Endothelial cell of umbilical vein (primary cell): Measurements from ENCODE around the gene PIGZ. TPM values are rescaled to one million over a fixed set of nuclear protein-coding genes. Genes with fewer than 3 reads are reported as not detected.

Experiments used
- BruUV-seq: library from RNA; stranded (reverse); fragments of 400-500 nt; replicated peaks from 2 replicates; lab custom pipeline; 2021; lab: Mats Ljungman, UMichigan
- CTCF ChIA-PET: fragments of 300-600, 350-600 bp; sonication (Branson Sonifier 250); formaldehyde crosslinking; loops from one replicate; lab custom pipeline; 2021; ENCODE audit warnings: antibody characterized with exemption, inconsistent platforms; lab: Charles Lee
- POLR2A ChIA-PET: fragments of 300-600, 350-600 bp; sonication (Branson Sonifier 250); formaldehyde crosslinking; loops from one replicate; lab custom pipeline; 2021; ENCODE audit warnings: antibody characterized with exemption, inconsistent platforms; lab: Charles Lee
- DNase-seq: peaks from one replicate; pipeline ENCODE4 v3.0.0-alpha.2; 2011; ENCODE audit warnings: low read depth, low spot score
- FAIRE-seq: peaks from 2 replicates; lab custom pipeline; 2011; peaks lifted over from hg19 to GRCh38; lab: Jason Lieb, UNC
- H2AFZ ChIP-seq: 2 replicates; pipeline ENCODE4 v1.6.0; 2012; ENCODE audit warnings: low read depth, low read length, control low read depth, inconsistent platforms
- H3K27ac ChIP-seq: 2 replicates; pipeline ENCODE4 v1.5.1; 2011; ENCODE audit warnings: low read depth, mild to moderate bottlenecking, control low read depth, low read length, moderate library complexity; ENCODE audit not compliant: insufficient read depth
- H3K27me3 ChIP-seq, 2 experiments: 2 replicates each; pipeline versions ENCODE4 v1.6.0 to v1.6.1; 2011; ENCODE audit warnings: low read length in 2 of 2, mixed read lengths in 1 of 2; ENCODE audit not compliant: control insufficient read depth in 2 of 2, insufficient read depth in 2 of 2
- H3K36me3 ChIP-seq, 2 experiments: 2 replicates in 1 of 2; 3 replicates in 1 of 2; pipeline ENCODE4 v1.5.1; 2011; ENCODE audit warnings: low read length in 2 of 2, mild to moderate bottlenecking in 1 of 2, moderate library complexity in 1 of 2; ENCODE audit not compliant: control insufficient read depth in 2 of 2, insufficient read depth in 2 of 2; ENCODE audit errors: extremely low read depth in 1 of 2
- H3K4me1 ChIP-seq: 3 replicates; pipeline ENCODE4 v1.5.1; 2011; ENCODE audit warnings: mild to moderate bottlenecking, low read length; ENCODE audit not compliant: control insufficient read depth, insufficient read depth; ENCODE audit errors: extremely low read depth
- H3K4me2 ChIP-seq: 2 replicates; pipeline ENCODE4 v1.6.1; 2011; ENCODE audit warnings: low read length, control low read depth, mixed read lengths; ENCODE audit not compliant: insufficient read depth
- H3K4me3 ChIP-seq, 3 experiments: fragments of 200-600 bp in 1 of 3; sonication (generic), shearing (Covaris generic) in 1 of 3; replicated peaks in 1 of 3; 2 replicates each; pipeline ENCODE4 v1.5.1; 2011 to 2016; ENCODE audit warnings: control low read depth in 3 of 3, low read length in 3 of 3, mild to moderate bottlenecking in 2 of 3, inconsistent platforms in 1 of 3, low read depth in 1 of 3, moderate library complexity in 1 of 3; ENCODE audit not compliant: insufficient read depth in 1 of 3
- H3K79me2 ChIP-seq: 2 replicates; pipeline ENCODE4 v1.6.0; 2012; ENCODE audit warnings: low read length, inconsistent platforms; ENCODE audit not compliant: control insufficient read depth, insufficient read depth
- H3K9ac ChIP-seq: replicated peaks from 2 replicates; pipeline ENCODE3; 2011; ENCODE audit warnings: low read length, control low read depth; ENCODE audit not compliant: insufficient read depth; ENCODE audit errors: extremely low read depth
- H3K9me1 ChIP-seq: replicated peaks from 3 replicates; pipeline ENCODE4 v1.6.0; 2011; ENCODE audit warnings: mild to moderate bottlenecking, low read length; ENCODE audit not compliant: control insufficient read depth, insufficient read depth; ENCODE audit errors: extremely low read depth
- H3K9me3 ChIP-seq: replicated peaks from 2 replicates; pipeline ENCODE4 v1.5.1; 2012; ENCODE audit warnings: low read length, inconsistent platforms; ENCODE audit not compliant: control insufficient read depth, insufficient read depth
- H4K20me1 ChIP-seq: replicated peaks from 2 replicates; pipeline ENCODE3; 2011; ENCODE audit warnings: mild to moderate bottlenecking, low read length; ENCODE audit not compliant: control insufficient read depth, insufficient read depth; ENCODE audit errors: extremely low read depth
- CTCF ChIP-seq, 2 donors: IDR thresholded peaks; 1 replicate in 1 of 2; 2 replicates in 1 of 2; pipeline ENCODE4 v1.5.1; 2011; ENCODE audit warnings: low read length in 2 of 2, mild to moderate bottlenecking in 2 of 2, moderate library complexity in 2 of 2, control low read depth in 1 of 2, inconsistent platforms in 1 of 2, low read depth in 1 of 2; ENCODE audit not compliant: insufficient read depth in 1 of 2; ENCODE audit errors: extremely low read depth in 1 of 2
- EZH2 ChIP-seq: IDR thresholded peaks from 2 replicates; pipeline ENCODE4 v1.6.1; 2012; ENCODE audit warnings: borderline replicate concordance, low read depth, mild to moderate bottlenecking, moderate library complexity, low read length, inconsistent platforms; ENCODE audit not compliant: severe bottlenecking
- FOS ChIP-seq: IDR thresholded peaks from 2 replicates; pipeline ENCODE4 v1.6.1; 2011; ENCODE audit warnings: mild to moderate bottlenecking, low read length, moderate library complexity, borderline replicate concordance; ENCODE audit not compliant: insufficient read depth
- GATA2 ChIP-seq: IDR thresholded peaks from 2 replicates; pipeline ENCODE4 v1.7.0; 2011; ENCODE audit warnings: low read depth, mild to moderate bottlenecking, moderate library complexity, mixed read lengths, low read length; ENCODE audit not compliant: insufficient read length, insufficient read depth
- JUN ChIP-seq: IDR thresholded peaks from 2 replicates; pipeline ENCODE4 v1.6.1; 2011; ENCODE audit warnings: borderline replicate concordance, low read depth; ENCODE audit not compliant: insufficient read length, insufficient read depth
- MAX ChIP-seq: IDR thresholded peaks from 2 replicates; pipeline ENCODE4 v1.6.1; 2011; ENCODE audit not compliant: insufficient read depth, insufficient read length
- MYC ChIP-seq: IDR thresholded peaks from one replicate; pipeline ENCODE4 v1.6.1; 2011; ENCODE audit warnings: mild to moderate bottlenecking, low read depth, low read length
- POLR2A ChIP-seq: IDR thresholded peaks from 2 replicates; pipeline ENCODE4 v1.6.1; 2012; ENCODE audit warnings: low read depth, mild to moderate bottlenecking, control low read depth, low read length
- POLR2AphosphoS5 ChIP-seq: IDR thresholded peaks from 2 replicates; pipeline ENCODE4 v1.6.1; 2012; ENCODE audit warnings: low read depth, mild to moderate bottlenecking, control low read depth, low read length, moderate library complexity; ENCODE audit not compliant: insufficient read depth
- dilution Hi-C: fragments of 300-500 bp; cut with MboI; formaldehyde crosslinking; loops from one replicate; pipeline ENCODE4 v1.15.0; 2019; ENCODE audit warnings: low sequenced_read_pairs; ENCODE audit not compliant: extremely low pct_ligation_motif_present
- intact Hi-C: fragments of 100-400 bp; cut with micrococcal nuclease; formaldehyde crosslinking; loops from one replicate; pipeline ENCODE4 v1.10.0; 2022
- polyA plus RNA-seq, 4 experiments: library from polyadenylated mRNA; depleted of rRNA in 3 of 4; stranded (reverse) in 3 of 4; unstranded in 1 of 4; fragments of >200 nt; gene quantifications; 2 replicates each; pipeline versions ENCODE4 v1.2.1 to v1.2.3, GENCODE V29; 2011 to 2012; ENCODE audit warnings: missing spikeins in 1 of 4
- total RNA-seq: library from RNA; stranded (reverse); gene quantifications from 2 replicates; pipeline ENCODE4 v1.2.3, GENCODE V29; 2021

PIGZ gene
- total and polyA plus RNA-seq, 2 donors (not counting 3 experiments of a cell fraction or from before 2014, with no cell fraction given): 6.0 to 6.5 TPM

- H3K9me3 ChIP-seq: no peaks in the 10 kb centered on the region
- no peak overlapping the region for H3K27ac ChIP-seq
- FAIRE-seq: no peak
- TF ChIP-seq MAX (no peak), GATA2 (no peak), CTCF (IDR thresholded peaks at IDR 0.05; ENCODE audit: extremely low read depth in 1 of 2, insufficient read depth in 1 of 2, low read depth in 1 of 2, low read length in 2 of 2) (no peak)
- no peaks in the 10 kb centered on the region for H4K20me1 ChIP-seq
- no TSS peak for BruUV-seq
- no peaks in the 10 kb centered on the region for H3K79me2 ChIP-seq
- ChIA-PET POLR2A (no interaction called here), CTCF (no interaction called here)
- peaks cover 16 to 22% of the 10 kb centered on the region in 2 experiments for H3K36me3 ChIP-seq
- no peak overlapping the region for H2AFZ ChIP-seq
- no peaks in the 10 kb centered on the region for H3K9me1 ChIP-seq
- intact Hi-C loops (no loop called here), dilution Hi-C loops (no loop called here)
- no peak overlapping the region for H3K4me2 ChIP-seq
- peaks cover 2% of the 10 kb centered on the region for H3K4me1 ChIP-seq
- no peaks in the 10 kb centered on the region for H3K27me3 ChIP-seq
- no peak overlapping the region for H3K9ac ChIP-seq
- H3K4me3 ChIP-seq: no peak overlapping the region
- no peak for DNase-seq
Measured at GRCh38 chr3:196931828-196932587, 36.6 kb downstream of the PIGZ start.

GRCh38 chr3:196931157-196931556 is 37.5 kb downstream of the PIGZ start:
- Histone ChIP-seq H2AFZ (no peak overlapping the region), H3K4me1 (peaks cover 2% of the 10 kb centered on the region), H3K27me3 (no peaks in the 10 kb centered on the region), H3K79me2 (no peaks in the 10 kb centered on the region), H3K9ac (no peak overlapping the region), H3K9me3 (no peaks in the 10 kb centered on the region), H3K27ac (no peak overlapping the region), H3K4me3 (no peak overlapping the region), H4K20me1 (no peaks in the 10 kb centered on the region), H3K9me1 (no peaks in the 10 kb centered on the region), H3K4me2 (no peak overlapping the region), H3K36me3 (peaks cover 11 to 18% of the 10 kb centered on the region in 2 experiments)
- FAIRE-seq (no peak), DNase-seq (no peak)
- no TSS peak for BruUV-seq
- dilution Hi-C loops (no loop called here), intact Hi-C loops (no loop called here)
- POLR2A ChIA-PET: no interaction called here
- TF ChIP-seq POLR2A (no peak), EZH2 (no peak), CTCF (IDR thresholded peaks at IDR 0.05; ENCODE audit: extremely low read depth in 1 of 2, insufficient read depth in 1 of 2, low read depth in 1 of 2, low read length in 2 of 2) (no peak), JUN (no peak), POLR2AphosphoS5 (no peak), MAX (no peak), GATA2 (no peak), MYC (no peak), FOS (no peak)
- CTCF ChIA-PET: no interaction called here
